NT2/D1 (cell line): ENCODE data around the gene DCUN1D3.

Source experiments
- SUZ12 ChIP-seq: IDR thresholded peaks from 2 replicates; pipeline ENCODE4 v1.6.1; 2011; ENCODE audit not compliant: insufficient read length, insufficient read depth; ENCODE audit errors: extremely low read depth
- ZNF274 ChIP-seq: IDR thresholded peaks from 2 replicates; pipeline ENCODE4 v1.6.1; 2011; ENCODE audit warnings: mild to moderate bottlenecking, low read depth, low read length

- no peak for TF ChIP-seq SUZ12
- TF ChIP-seq ZNF274 = no peak
Observed at GRCh38 chr16:20942256-20942655, 42.1 kb upstream of the DCUN1D3 start.
